Measurements from ENCODE around the gene DHX58. TPM values are rescaled to one million over a fixed set of nuclear protein-coding genes. Genes with fewer than 3 reads are reported as not detected.

DHX58 gene
- total and polyA plus RNA-seq, 10 of the 15 experiments (the other 5 are each of a cell fraction or from before 2014, with no cell fraction given), result 3.5 to 69.8 (median 16.4) TPM

- no peak overlapping the region for H3K9ac ChIP-seq (ENCODE audit: control insufficient read depth, insufficient read depth, low read length)
- no peak overlapping the region for H3K4me3 ChIP-seq
- H3K27ac ChIP-seq (ENCODE audit: control insufficient read depth, insufficient read depth), result no peak overlapping the region
- ChIA-PET POLR2A (interaction anchor here (1.0 to 3.0 kb wide), 3 partner anchors 60 to 74 kb away, joined by 3 to 15 read pairs (median 6); partner anchors contain the start of gene KCNH4), RAD21 (ENCODE audit: unreplicated experiment) (interaction anchor here (0.7 to 4.7 kb wide), 4 partner anchors 53 to 155 kb away, joined by 4 to 78 read pairs (median 8); partner anchors contain the start of gene KCNH4), SMC1A (ENCODE audit: uncharacterized antibody, unreplicated experiment) (interaction anchor here (1.0 to 5.2 kb wide), 5 partner anchors 53 to 154 kb away, joined by 3 to 53 read pairs (median 16); partner anchors contain the start of genes CNP and KCNH4), CTCF (interaction anchor here (0.9 to 7.1 kb wide), 16 partner anchors 14 to 204 kb away, joined by 3 to 138 read pairs (median 5); partner anchors contain the start of genes C17orf113, CNP, DNAJC7 and KCNH4)
- no peak overlapping the region for H2AFZ ChIP-seq (ENCODE audit: control insufficient read depth, low read depth, low read length)
- in situ Hi-C loops (cut with MboI) (no loop called here), intact Hi-C loops (cut with micrococcal nuclease; ENCODE audit: unreplicated experiment) (loop anchor here (1.0 kb wide), 1 partner anchor 63 kb away; the partner anchor contains the start of gene KCNH4)
- peaks cover 8% of the 10 kb centered on the region in 2 experiments; a peak in 3 of 4 replicates for H3K36me3 ChIP-seq (ENCODE audit: control insufficient read depth in 2 of 2, insufficient read depth in 2 of 2, low read length in 1 of 2)
- H3K4me1 ChIP-seq (ENCODE audit: control insufficient read depth, insufficient read depth, low read length), result peaks cover 17% of the 10 kb centered on the region
- no peak for DNase-seq (ENCODE audit: low read depth, low spot score)
- H3K9me3 ChIP-seq (replicated peaks; ENCODE audit: control insufficient read depth, insufficient read depth, low read length), result no peaks in the 10 kb centered on the region; the same call in 2 of the 3 replicates
- H4K20me1 ChIP-seq (ENCODE audit: control insufficient read depth, insufficient read depth), result no peaks in the 10 kb centered on the region
- no peak overlapping the region for H3K4me2 ChIP-seq (ENCODE audit: control insufficient read depth, insufficient read depth)
- WGBS (ENCODE audit: insufficient coverage, insufficient replicate concordance, low lambda C conversion rate, missing lambda C conversion rate), result 64% methylated on average over 2 of the region's 2 CpGs
- peak; percentile 18 for FAIRE-seq
- H3K79me2 ChIP-seq (ENCODE audit: control insufficient read depth, insufficient read depth, low read length), result peaks cover 2% of the 10 kb centered on the region; the same call in 1 of the 2 replicates
- BruUV-seq (replicated peaks), result no TSS peak
- no peaks in the 10 kb centered on the region for H3K27me3 ChIP-seq (replicated peaks in 1 of 2; ENCODE audit: control insufficient read depth in 2 of 2, insufficient read depth in 2 of 2, low read length in 1 of 2)
- peak; percentile 37 for ATAC-seq
- TF ChIP-seq EED (IDR thresholded peaks at IDR 0.05; ENCODE audit: low read depth), result no peak
- TF ChIP-seq BCLAF1 (IDR thresholded peaks at IDR 0.05), result no peak
- no peak for TF ChIP-seq TCF3 (IDR thresholded peaks at IDR 0.05; ENCODE audit: borderline replicate concordance, insufficient read depth, low read depth, low read length)
- peak; percentile 58 to 61 (median 59) for TF ChIP-seq CTCF (IDR thresholded peaks at IDR 0.05 in 2 of 3, conservative IDR thresholded peaks at IDR 0.05 in 1 of 3; ENCODE audit: control insufficient read depth in 2 of 3, extremely low read depth in 1 of 3, insufficient read depth in 1 of 3, low read depth in 3 of 3, low read length in 3 of 3)
- TF ChIP-seq ATF7 (IDR thresholded peaks at IDR 0.05; ENCODE audit: low read depth), result no peak
- TF ChIP-seq RB1 (IDR thresholded peaks at IDR 0.05; ENCODE audit: borderline replicate concordance), result no peak
- no peak for TF ChIP-seq ZZZ3 (IDR thresholded peaks at IDR 0.05; ENCODE audit: control insufficient read depth, insufficient read length, low read depth)
- TF ChIP-seq RAD21 (IDR thresholded peaks at IDR 0.05; ENCODE audit: insufficient read depth, low read depth, low read length), result peak; percentile 66
- TF ChIP-seq TARDBP (IDR thresholded peaks at IDR 0.05; ENCODE audit: borderline replicate concordance), result no peak
- TF ChIP-seq MYB (IDR thresholded peaks at IDR 0.05; ENCODE audit: borderline replicate concordance, low read depth, low read length), result no peak
- TF ChIP-seq BCL3 (IDR thresholded peaks at IDR 0.05; ENCODE audit: borderline replicate concordance, insufficient read depth, low read depth, low read length, poor library complexity, severe bottlenecking), result no peak
- peak; percentile 54; the same call in 1 of the 2 replicates for TF ChIP-seq SMC3 (IDR thresholded peaks at IDR 0.05; ENCODE audit: borderline replicate concordance, low read length)
- no peak for TF ChIP-seq ZNF274 (IDR thresholded peaks at IDR 0.05; ENCODE audit: insufficient read depth, insufficient read length)
- TF ChIP-seq FOXM1 (IDR thresholded peaks at IDR 0.05; ENCODE audit: low read depth, low read length), result no peak
- TF ChIP-seq RELB (IDR thresholded peaks at IDR 0.05; ENCODE audit: low read depth), result no peak
- TF ChIP-seq ZSCAN29 (IDR thresholded peaks at IDR 0.05), result no peak
Measured at GRCh38 chr17:42118545-42118944, 6.0 kb upstream of the DHX58 start.
